A549 treated with ZK216348 at 1 μM for 4 hours (cell line): ENCODE results near the gene MAGEL2. TPM values are rescaled to one million over a fixed set of nuclear protein-coding genes. Genes with fewer than 3 reads are reported as not detected.

Experiments
- total RNA-seq: library from RNA; stranded (reverse); fragments of 200-300 nt; extraction: Qiagen RNA extraction; gene quantifications from 5 replicates; pipeline ENCODE4 v1.2.3, GENCODE V29; 2022; ENCODE audit warnings: low read depth

MAGEL2 gene
- total RNA-seq, result not detected in 5 replicates

DNA sequence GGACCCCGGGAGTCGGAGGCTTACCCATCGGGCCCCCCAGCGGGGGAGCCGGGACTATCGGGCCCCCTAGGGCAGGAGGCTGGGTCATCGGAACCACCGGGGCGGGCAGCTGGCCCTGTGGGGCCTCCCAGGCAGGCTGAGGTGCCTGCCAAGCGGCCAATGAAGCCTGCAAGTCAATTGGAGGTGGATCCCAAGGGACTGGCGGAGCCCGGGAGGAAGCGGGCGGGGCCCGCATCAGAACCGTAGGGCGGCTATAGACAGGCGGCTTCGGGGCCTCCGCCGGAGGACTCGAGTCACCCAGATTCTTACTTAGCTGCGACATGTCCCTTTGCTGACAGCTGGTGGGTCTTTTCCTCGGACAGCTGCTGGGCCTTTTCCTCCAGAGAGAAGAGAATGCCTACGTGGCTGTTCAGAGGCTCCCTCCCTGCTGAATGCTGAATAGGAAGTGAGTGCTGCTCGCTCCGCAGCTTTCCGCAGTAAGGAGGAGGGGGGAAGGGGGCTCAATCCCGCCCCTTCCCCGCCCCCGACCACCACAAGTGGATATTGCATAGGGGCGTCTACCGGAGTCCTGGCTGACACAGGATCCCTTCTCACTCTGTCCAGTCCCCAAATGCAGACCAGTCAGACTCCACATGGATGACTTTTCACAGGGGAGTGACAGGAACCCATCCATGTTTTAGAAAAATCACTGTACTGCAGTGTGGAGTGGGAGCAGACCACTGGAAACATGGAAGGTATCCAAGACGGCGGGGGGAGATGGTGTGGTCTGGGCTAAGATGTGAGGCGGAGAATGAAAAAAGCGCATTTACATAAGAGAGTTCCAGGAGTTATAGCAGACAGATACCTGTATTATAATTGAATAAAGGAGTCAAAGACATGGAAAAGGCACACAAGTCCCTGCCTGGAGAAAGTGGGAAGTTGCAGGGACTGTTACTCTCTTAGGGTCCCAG, at the start of gene MAGEL2:
Gene MAGEL2 (minus strand): TSS at position 447 of the 950 bp plus-strand sequence. CDS start 125 bp downstream, at position 322.

DNA sequence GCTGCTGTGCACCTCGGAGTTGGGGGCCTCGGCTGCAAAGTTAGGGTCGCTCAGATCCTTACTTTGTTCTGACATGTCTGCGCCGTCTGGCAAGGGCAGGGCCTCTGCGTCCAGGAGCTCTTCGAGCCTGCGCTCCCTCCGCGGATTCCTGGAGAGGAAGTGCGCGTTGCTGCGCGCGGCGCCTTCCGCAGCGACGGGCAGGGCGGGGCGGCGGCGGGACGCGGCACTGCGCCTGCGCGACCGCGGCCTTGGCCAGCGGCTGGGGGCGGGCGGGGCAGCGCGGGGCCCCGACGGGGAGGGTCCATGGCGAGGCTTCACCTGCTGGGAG, 39.4 kb upstream of the MAGEL2 start, which contains the start of gene NDN:
Gene NDN (minus strand): TSS at position 163 of the 328 bp plus-strand sequence. CDS start 88 bp downstream, at position 75.

Other genes with a start within 250 kb of the MAGEL2 start
- gene GOLGA6L2, start 200.6 kb downstream of the MAGEL2 start, total RNA-seq, result not detected in 5 replicates
- 0.78 to 2.9 TPM (median 2.4 TPM) in 5 replicates for gene MKRN3, start 82.2 kb downstream of the MAGEL2 start, total RNA-seq
- gene NDN, start 39.4 kb upstream of the MAGEL2 start, total RNA-seq, result 0.07 to 0.28 TPM (median 0.19 TPM) in 3 of 5 replicates, not detected in the others